Sigmoid colon (tissue), 7 donors: ENCODE results near the gene TJP1. TPM values are rescaled to one million over a fixed set of nuclear protein-coding genes. Genes with fewer than 3 reads are reported as not detected.

Source experiments
- DNase-seq: peaks from one replicate; pipeline ENCODE4 v3.0.0-alpha.2; 2019
- H3K27ac ChIP-seq, 4 donors: fragments of 200-600 bp; sonication (generic); one replicate each; pipeline ENCODE4 v1.5.1; 2016 to 2019; ENCODE audit warnings: mild to moderate bottlenecking in 1 of 4
- H3K27me3 ChIP-seq, 3 donors: fragments of 200-600 bp; sonication (generic); one replicate each; pipeline ENCODE4 v1.5.1; 2019; ENCODE audit warnings: mild to moderate bottlenecking in 1 of 3
- H3K36me3 ChIP-seq, 4 donors: fragments of 200-600 bp; sonication (generic); one replicate each; pipeline ENCODE4 v1.5.1; 2016 to 2019
- H3K4me1 ChIP-seq, 4 donors: fragments of 200-600 bp; sonication (generic); one replicate each; pipeline ENCODE4 v1.5.1; 2017 to 2019
- H3K4me3 ChIP-seq, 4 donors: fragments of 200-600 bp; sonication (generic); one replicate each; pipeline ENCODE4 v1.5.1; 2017 to 2019; ENCODE audit warnings: mild to moderate bottlenecking in 2 of 4, moderate library complexity in 1 of 4
- H3K9me3 ChIP-seq, 4 donors: fragments of 200-600 bp in 3 of 4; sonication (generic) in 3 of 4; one replicate each; pipeline versions ENCODE4 v1.5.1 to v1.6.1; 2013 to 2019
- EP300 ChIP-seq, 4 donors: sonication (generic); formaldehyde crosslinking; IDR thresholded peaks; one replicate each; pipeline ENCODE4 v1.6.1; 2017; ENCODE audit warnings: antibody characterized with exemption in 4 of 4
- POLR2A ChIP-seq, 2 donors: fragments of 450-650 bp; IDR thresholded peaks; one replicate each; pipeline ENCODE4 v1.6.1; 2016; ENCODE audit warnings: antibody characterized with exemption in 2 of 2, mild to moderate bottlenecking in 2 of 2, moderate library complexity in 2 of 2
- POLR2AphosphoS5 ChIP-seq, 4 donors: sonication (generic); formaldehyde crosslinking; IDR thresholded peaks; one replicate each; pipeline ENCODE4 v1.6.1; 2017; ENCODE audit warnings: antibody characterized with exemption in 4 of 4
- WGBS, 2 donors: extraction: QIAGEN DNeasy Blood & Tissue Kit; methylation state at CpG; one replicate each; pipeline ENCODE4 v1.1.7; 2013; 5-methylcytosine and 5-hydroxymethylcytosine counted together
- intact Hi-C: fragments of 100-400 bp; cut with DNase I; formaldehyde crosslinking; loops from one replicate; pipeline ENCODE4 v1.15.1; 2023
- polyA plus RNA-seq, 3 donors: library from polyadenylated mRNA; stranded (reverse); fragments of 200-250 nt; gene quantifications; one replicate each; pipeline ENCODE4 v1.2.3, GENCODE V29; 2013
- total RNA-seq, 4 donors: library from RNA; depleted of rRNA; stranded (reverse); fragments of >200 nt; gene quantifications; one replicate each; pipeline ENCODE4 v1.1.0, GENCODE V29; 2016
- TF ChIP-seq, protein P1 (sequence below), 4 experiments: fragments of 450-650 bp in 3 of 4; fragments of 200-600 bp in 1 of 4; IDR thresholded peaks; one replicate each; pipeline ENCODE4 v1.5.1; 2016 to 2019; ENCODE audit warnings: antibody characterized with exemption in 4 of 4, mild to moderate bottlenecking in 3 of 4, moderate library complexity in 2 of 4
- donor health status: healthy with polysubstance abuse.
- donor health status: Bipolar disorder and iron deficiency.
- donor health status: healthy.

TJP1 gene
- total and polyA plus RNA-seq, 7 donors, result 21.3 to 134 (median 92.0) TPM

DNA sequence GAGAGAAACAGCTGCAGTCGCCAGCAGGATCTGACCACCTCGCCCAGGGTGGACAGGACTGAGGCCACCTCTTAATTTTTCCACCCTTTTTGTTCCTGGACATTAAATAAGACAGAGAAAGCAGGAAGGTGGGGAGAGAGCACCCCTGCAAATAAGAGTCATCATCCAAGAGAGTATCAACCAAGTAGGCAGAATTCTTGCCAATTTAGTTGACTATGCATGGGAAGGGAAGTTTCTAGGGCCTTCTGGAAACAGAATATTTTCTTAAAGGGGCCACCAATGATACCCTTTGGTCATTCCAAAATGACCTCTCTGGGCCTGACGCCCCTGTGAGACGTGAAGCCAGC, 136.2 kb downstream of the TJP1 start:
- intact Hi-C loops, result loop anchor here (10.0 kb wide), 1 partner anchor 441 kb away; no protein-coding TSS in a partner anchor

DNA sequence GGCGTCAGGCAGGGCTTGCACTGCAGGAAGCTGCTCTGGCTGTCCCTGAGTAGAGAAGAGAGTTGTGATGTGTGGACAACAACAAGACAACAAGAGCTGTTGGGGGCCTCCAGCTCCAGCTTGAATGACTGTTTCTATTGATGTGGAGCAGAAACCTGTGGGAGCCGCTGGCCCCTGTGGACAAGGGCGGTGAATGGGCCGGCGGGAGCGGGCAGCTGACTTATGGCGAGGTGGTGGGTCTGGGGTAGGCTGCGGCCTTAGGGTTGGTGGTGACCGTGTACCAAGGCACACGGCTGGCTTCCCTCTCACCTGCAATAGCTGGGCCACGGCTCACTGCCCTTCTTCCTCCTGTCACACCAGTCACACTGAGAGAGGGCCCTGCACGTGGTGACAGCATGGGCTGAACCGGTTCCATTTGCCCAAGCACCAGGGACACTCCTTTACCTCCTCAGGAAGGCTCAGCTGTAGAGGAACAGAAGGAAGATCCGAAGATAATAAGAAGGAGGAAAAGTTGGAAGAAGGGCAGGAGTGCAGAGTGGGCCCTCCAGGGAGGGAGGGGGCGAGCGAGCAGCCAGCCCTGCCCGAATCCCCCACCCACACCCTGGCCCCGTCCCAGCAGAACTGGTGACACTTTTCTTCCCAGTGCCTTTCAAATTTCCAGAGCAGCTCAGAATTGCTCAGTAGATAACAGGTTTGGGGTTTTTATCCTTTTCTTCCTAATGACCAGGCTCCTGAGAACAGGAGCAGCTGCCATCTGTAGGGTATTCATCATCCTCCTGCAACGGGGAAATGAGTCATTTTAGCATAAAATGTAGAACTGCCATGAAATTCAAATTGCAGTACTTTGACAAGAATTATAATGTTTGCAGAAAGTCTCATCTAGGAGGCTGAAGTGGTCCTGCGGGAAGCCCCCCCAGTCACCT, 136.9 kb downstream of the TJP1 start:
- Histone ChIP-seq H3K27ac (no peak overlapping the region), H3K36me3 (no peaks in the 10 kb centered on the region), H3K9me3 (no peaks in the 10 kb centered on the region), H3K4me1 (no peaks in the 10 kb centered on the region), H3K27me3 (no peaks in the 10 kb centered on the region), H3K4me3 (no peak overlapping the region)
- intact Hi-C loops, result loop anchor here (10.0 kb wide), 1 partner anchor 441 kb away; no protein-coding TSS in a partner anchor
- no peak for TF ChIP-seq POLR2A (IDR thresholded peaks at IDR 0.05)
- no peak for TF ChIP-seq POLR2AphosphoS5 (IDR thresholded peaks at IDR 0.05)
- TF ChIP-seq, protein P1, sequence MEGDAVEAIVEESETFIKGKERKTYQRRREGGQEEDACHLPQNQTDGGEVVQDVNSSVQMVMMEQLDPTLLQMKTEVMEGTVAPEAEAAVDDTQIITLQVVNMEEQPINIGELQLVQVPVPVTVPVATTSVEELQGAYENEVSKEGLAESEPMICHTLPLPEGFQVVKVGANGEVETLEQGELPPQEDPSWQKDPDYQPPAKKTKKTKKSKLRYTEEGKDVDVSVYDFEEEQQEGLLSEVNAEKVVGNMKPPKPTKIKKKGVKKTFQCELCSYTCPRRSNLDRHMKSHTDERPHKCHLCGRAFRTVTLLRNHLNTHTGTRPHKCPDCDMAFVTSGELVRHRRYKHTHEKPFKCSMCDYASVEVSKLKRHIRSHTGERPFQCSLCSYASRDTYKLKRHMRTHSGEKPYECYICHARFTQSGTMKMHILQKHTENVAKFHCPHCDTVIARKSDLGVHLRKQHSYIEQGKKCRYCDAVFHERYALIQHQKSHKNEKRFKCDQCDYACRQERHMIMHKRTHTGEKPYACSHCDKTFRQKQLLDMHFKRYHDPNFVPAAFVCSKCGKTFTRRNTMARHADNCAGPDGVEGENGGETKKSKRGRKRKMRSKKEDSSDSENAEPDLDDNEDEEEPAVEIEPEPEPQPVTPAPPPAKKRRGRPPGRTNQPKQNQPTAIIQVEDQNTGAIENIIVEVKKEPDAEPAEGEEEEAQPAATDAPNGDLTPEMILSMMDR (IDR thresholded peaks at IDR 0.05), result no peak
- TF ChIP-seq EP300 (IDR thresholded peaks at IDR 0.05), result no peak
- DNase-seq, result no peak
- WGBS, 2 donors, result 79 to 84% methylated on average over 20 of the region's 20 CpGs

More for the DNA sequence above, 136.2 kb downstream of the TJP1 start:
- DNase-seq, result no peak
- no peak overlapping the region for H3K4me3 ChIP-seq
- H3K9me3 ChIP-seq, result no peaks in the 10 kb centered on the region
- H3K36me3 ChIP-seq, result no peaks in the 10 kb centered on the region
- 90 to 91% methylated on average over 4 of the region's 4 CpGs for WGBS, 2 donors
- no peaks in the 10 kb centered on the region for H3K27me3 ChIP-seq
- H3K27ac ChIP-seq, result no peak overlapping the region
- TF ChIP-seq POLR2A (IDR thresholded peaks at IDR 0.05), result no peak
- TF ChIP-seq EP300 (IDR thresholded peaks at IDR 0.05), result no peak
- no peak for TF ChIP-seq POLR2AphosphoS5 (IDR thresholded peaks at IDR 0.05)
- TF ChIP-seq, protein P1 (IDR thresholded peaks at IDR 0.05), result no peak
- no peaks in the 10 kb centered on the region for H3K4me1 ChIP-seq

DNA sequence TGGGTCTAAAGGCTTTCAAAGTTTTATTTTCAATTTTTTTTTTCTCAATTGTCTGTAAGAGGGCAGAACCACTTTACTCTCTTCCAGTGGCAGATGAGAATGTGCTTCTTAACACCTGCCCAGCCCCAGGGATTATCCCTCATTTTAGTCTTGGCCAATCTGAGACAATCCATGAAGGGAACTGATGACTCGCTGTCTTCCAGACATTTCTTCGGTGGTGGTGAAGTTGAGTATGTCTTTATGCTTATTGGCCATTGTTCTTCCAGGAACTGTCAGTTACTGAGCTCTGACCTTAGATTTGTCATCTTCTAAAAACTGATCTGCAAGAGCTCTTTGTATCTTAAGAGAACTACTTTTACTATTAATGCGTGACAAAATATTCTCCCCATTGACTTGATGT, 139.5 kb downstream of the TJP1 start:
- WGBS, 2 donors, result 82 to 93% methylated on average over 3 of the region's 3 CpGs
- Histone ChIP-seq H3K4me3 (no peak overlapping the region), H3K36me3 (no peaks in the 10 kb centered on the region), H3K27me3 (no peaks in the 10 kb centered on the region), H3K4me1 (no peaks in the 10 kb centered on the region), H3K9me3 (no peaks in the 10 kb centered on the region), H3K27ac (no peak overlapping the region)
- intact Hi-C loops, result loop anchor here (10.0 kb wide), 1 partner anchor 438 kb away; no protein-coding TSS in a partner anchor
- no peak for TF ChIP-seq POLR2AphosphoS5 (IDR thresholded peaks at IDR 0.05)
- TF ChIP-seq, protein P1 (IDR thresholded peaks at IDR 0.05), result no peak
- TF ChIP-seq POLR2A (IDR thresholded peaks at IDR 0.05), result no peak
- no peak for TF ChIP-seq EP300 (IDR thresholded peaks at IDR 0.05)
- DNase-seq, result no peak

DNA sequence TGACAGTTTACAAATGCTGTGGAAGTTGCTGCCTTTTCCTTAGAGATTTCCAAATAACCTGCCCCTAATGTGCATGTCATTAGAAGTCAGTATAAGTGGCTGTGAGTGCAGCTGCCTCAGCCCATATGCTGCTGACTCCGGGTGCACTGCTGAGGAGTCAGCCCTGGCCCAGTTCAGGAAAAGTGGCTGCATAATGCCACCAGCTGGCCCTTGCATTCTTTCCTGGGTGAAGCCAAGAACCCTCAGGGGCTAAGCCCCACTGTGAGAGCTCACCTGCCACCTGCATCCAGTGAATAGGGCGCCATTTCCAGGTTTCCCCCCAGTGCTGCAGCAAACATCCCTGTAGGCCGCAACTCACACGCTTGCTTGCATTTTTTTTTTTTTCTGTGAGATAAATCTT, 139.9 kb downstream of the TJP1 start:
- no peaks in the 10 kb centered on the region for H3K27me3 ChIP-seq
- no peaks in the 10 kb centered on the region for H3K9me3 ChIP-seq
- no peak overlapping the region for H3K27ac ChIP-seq
- H3K4me1 ChIP-seq, result no peaks in the 10 kb centered on the region
- H3K36me3 ChIP-seq, result no peaks in the 10 kb centered on the region
- H3K4me3 ChIP-seq, result no peak overlapping the region
- intact Hi-C loops, result loop anchor here (10.0 kb wide), 1 partner anchor 438 kb away; no protein-coding TSS in a partner anchor
- TF ChIP-seq POLR2AphosphoS5 (IDR thresholded peaks at IDR 0.05) (no peak), POLR2A (IDR thresholded peaks at IDR 0.05) (no peak), EP300 (IDR thresholded peaks at IDR 0.05) (no peak)
- TF ChIP-seq, protein P1 (IDR thresholded peaks at IDR 0.05), result no peak
- no peak for DNase-seq
- WGBS, 2 donors, result 96 to 98% methylated on average over 4 of the region's 4 CpGs
